RKO (cell line): ENCODE results near the gene ATF3.
"Not testable (repeated sequence)": the region's sequence is repeated elsewhere in the genome, so short reads cannot be mapped to it uniquely, and the experiment has no call there.

Experiments
- DNase-seq: peaks from one replicate; pipeline ENCODE4 v3.0.0-alpha.2; 2016; ENCODE audit warnings: low spot score

ATF3 gene

DNA sequence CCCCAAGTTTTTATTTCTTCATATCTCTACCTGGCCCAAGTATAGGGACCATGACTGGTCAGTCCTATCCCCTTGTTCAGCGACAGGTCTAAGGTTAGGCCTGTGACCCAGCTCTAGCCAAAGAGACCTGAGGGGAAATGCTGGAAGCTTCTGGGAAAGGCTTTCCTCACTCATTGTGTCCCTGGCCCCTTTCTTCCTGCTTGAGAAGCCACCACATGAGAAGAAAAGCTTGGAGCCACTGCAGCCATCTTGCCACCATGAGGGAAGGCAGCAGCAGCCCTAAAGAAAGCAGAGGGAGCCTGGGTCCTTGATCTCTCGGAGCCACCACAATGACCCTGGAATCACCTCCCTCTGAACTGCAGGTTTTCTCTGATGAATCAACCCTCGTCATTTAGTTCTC, 43.4 kb downstream of the ATF3 start:
- DNase-seq, result no peak

DNA sequence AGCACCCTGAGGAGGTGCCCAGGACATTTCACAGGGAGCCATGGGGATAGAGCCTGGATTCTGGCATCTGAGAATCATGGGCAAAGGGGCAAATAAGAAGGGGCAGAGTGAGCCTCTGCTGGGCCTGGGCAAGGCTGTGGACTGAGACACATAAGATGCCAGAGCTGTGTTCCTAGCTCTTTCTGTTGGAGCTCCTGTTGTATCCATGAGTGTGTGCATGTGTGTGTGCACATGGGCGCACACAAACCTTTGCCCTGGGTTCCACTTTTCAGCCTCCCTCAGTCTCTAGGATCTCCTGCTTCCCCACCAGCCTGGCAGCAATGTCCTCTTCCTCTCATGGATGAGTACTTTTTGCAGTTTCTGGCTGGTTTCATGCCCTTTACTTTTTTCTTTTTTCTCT, 44.0 kb downstream of the ATF3 start:
- no peak for DNase-seq

- DNase-seq, result no peak
Observed at GRCh38 chr1:212655668-212656440, 47.3 kb downstream of the ATF3 start.

DNA sequence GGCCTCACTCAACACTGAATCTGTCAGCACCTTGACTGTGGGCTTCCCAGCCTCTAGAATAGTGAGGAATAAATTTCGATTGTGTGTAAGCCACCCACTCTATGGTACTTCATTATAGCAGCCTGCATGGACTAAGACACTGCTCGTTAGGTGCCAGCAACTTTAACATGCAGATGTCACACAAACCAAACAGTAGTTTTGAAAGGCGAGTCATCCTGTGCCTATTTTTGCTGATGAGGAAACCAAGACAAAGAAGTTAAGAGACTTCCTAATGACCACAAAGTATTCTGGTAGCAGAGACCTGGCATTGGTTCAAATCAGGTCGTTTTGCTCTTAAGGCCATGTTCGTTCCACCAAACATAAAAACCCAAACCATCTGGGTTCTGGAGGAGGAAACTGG, 48.2 kb downstream of the ATF3 start:
- DNase-seq, result no peak

DNA sequence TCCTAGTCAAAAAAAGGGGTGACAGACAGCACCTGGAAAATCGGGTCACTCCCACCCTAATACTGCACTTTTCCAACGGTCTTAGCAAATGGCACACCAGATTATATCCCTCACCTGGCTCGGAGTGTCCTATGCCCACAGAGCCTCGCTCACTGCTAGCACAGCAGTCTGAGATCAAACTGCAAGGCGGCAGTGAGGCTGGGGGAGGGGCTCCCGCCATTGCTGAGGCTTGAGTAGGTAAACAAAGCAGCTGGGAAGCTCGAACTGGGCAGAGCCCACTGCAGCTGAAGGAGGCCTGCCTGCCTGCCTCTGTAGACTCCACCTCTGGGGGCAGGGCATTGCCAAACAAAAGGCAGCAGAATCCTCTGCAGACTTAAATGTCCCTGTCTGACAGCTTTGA, 49.7 kb downstream of the ATF3 start:
- DNase-seq, result not testable (repeated sequence)

DNA sequence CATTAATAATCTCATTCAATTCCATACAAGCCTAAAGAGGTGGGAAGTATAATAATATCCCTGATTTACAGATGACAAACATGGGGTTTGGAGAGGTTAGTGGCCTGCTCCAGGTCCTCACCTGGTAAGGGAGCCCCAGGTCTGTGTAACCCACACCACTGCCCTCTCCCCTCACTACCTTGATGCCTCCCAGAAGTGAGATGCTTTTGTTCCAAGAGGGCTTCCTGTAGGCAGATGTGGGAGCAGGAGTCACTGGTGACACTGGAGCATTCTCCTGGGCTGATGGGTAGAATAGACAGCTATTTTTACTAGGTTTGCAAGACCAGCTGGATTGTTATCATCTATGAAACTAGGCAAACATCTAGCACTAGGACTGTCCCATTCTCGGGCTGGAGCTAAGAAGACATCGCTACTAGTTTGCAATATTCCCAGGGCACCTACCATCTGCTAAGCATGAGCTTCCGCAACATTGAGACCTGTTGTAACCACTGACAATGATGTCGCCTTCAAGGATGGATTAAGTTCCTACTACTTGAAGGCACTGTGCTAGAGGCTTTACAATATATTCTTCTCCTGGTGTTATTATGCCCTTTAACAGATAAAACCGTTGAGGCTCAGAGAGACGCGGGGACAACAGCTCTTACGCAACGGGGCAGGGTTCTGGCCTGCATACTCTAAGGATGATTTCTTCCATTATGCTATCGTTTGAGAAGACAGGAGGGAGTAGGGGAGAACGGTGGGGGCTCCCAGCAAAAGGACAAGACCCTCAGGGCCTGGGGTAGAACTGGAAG, 56.0 kb downstream of the ATF3 start:
- DNase-seq, result no peak

DNA sequence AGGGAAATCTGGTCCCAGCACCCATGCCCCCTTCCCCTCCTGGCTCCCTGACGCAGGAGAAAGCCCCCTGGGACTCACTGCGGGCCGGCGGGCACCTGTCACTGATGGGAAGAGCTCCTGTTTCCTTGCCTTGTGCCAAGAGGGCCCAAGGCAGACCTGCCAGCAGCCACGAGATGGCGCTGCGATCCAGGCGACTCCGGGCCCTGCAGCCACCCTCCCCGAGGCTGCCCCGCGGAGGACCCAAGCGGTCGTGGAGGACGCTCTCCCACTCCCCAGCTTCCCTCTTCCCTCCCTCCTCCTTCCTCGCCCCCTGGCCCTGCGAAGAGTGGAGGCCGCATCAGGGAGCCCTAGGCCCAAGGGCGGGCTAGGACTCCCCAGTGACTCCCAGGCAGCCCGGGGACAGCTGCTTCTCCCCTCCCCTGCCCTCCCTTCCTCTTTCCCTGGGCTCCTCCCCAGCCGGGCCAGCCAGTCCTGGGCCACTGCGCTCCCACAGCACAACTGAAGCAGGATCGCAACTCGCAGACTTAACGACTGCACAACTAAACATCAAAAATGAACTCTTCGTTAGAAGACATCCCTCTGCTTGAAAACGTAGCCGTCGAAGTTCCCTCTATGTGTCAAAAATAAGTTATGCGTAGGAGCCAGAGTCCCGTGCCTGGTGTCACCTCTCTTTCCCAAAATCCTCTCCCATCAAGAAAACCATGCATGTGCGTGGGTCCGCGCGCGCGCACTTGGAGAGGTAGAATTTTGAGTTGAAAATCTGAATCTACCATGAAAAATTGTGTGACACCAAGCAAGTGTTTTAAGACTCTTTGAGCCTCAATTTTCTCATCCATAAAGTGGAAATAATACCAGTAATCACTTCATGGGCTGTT, 56.9 kb downstream of the ATF3 start:
- DNase-seq, result peak; percentile 77

DNA sequence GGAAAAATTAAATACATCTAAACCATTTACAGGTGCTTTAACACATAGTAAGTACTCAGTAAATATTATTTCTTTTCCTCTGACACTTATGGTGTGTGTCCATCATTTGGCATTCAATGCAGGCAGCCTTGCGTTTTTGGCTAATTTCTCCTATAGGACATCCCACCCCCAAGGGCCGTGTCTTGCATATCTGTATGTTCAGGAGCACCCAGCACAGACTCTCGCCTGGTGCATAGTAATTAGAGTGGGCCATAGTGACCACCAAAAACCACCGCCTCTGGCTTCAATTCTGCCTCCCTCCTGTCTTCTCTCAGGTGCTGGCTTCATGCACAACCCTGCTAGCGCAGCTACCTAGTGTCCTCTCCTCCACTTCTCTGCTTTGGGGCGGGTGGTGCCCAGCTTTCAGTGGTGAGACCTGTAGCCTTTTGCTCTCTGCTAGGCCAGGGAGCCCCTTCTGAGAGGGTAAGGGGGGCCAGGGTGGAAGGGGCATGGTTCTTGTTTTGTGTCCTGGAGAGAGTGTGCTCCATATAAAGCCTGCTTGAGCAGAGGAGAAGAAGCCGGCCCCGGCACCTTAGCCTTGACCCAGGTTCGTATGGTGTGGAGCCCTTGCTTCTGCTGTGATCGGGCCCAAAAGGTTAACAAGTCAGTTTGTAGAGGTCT, 57.7 kb downstream of the ATF3 start:
- no peak for DNase-seq

GRCh38 chr1:212667223-212668139, 58.9 kb downstream of the ATF3 start:
- DNase-seq, result peak; percentile 16

GRCh38 chr1:212668477-212668876, 59.9 kb downstream of the ATF3 start:
- DNase-seq, result no peak

DNA sequence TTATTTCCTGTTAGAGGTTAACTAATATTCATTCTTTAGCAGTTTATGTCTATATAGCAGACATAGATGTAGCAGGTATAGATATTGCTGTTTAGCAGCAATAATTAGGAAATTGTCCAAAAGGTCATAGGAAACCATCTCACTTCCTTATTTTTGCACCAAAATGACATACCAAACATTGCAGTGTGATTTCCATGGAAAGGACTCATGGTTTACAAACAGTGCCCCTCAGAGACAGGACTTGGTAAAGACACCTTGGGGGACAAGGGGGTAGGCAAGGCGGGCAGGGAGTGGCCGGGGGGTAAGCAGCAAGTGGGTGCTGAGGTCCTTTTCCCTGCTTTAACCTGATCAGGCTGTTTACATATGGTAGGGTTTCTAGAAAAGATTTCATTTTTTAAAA, 60.5 kb downstream of the ATF3 start:
- DNase-seq, result peak; percentile 31

DNA sequence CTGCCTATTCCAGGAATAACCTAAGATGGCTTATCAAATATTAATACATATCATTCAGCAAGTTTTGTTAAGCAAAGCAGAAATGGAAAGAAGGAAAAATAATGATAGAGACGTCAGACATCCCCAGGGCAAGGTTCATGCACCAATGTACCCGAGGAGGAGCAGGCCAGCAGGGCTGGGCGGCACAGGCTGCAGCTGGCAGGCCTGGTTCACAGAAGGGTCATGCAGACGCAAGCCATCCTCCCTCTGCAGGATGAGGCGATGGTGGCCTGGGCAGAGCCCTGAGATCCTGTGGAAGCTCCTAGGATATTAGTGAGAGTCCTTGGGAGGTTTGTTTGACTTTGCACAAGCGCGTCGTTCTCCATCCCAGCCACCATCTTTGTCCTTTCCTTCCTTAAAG, 61.0 kb downstream of the ATF3 start:
- no peak for DNase-seq

DNA sequence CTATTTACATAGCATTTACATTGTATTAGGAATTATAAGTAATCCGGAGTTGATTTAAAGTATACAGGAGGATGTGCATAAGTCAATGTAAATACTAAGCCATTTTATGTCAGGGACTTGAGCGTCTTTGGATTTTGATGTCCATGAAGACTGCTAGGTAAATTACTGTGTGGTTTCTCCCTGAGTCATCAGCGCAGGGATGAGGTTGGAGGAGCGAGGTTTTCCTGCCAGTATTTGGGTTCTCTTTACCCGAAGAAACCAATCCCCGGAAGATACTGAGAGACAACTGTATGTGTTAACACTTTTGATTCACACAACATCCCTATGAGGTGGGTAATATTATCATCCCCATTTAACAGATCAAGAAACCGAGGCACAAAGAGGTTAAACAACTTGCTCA, 61.7 kb downstream of the ATF3 start:
- DNase-seq, result no peak
